OCI-LY7 (cell line): ENCODE results near the gene HSBP1. TPM values are rescaled to one million over a fixed set of nuclear protein-coding genes. Genes with fewer than 3 reads are reported as not detected.

Experiments used
- BruUV-seq: library from RNA; stranded (reverse); fragments of 400-500 nt; replicated peaks from 2 replicates; lab custom pipeline; 2021; lab: Mats Ljungman, UMichigan
- CTCF ChIA-PET: fragments of 300-600 bp; sonication (Branson Sonifier 250); formaldehyde crosslinking; loops from one replicate; lab custom pipeline; 2022; ENCODE audit warnings: antibody characterized with exemption; ENCODE audit not compliant: unreplicated experiment; lab: Charles Lee
- POLR2A ChIA-PET: fragments of 300-600 bp; sonication (Branson Sonifier 250); formaldehyde crosslinking; loops from one replicate; lab custom pipeline; 2022; ENCODE audit warnings: antibody characterized with exemption; lab: Charles Lee
- DNase-seq: peaks from one replicate; pipeline ENCODE4 v3.0.0-alpha.2; 2015; ENCODE audit warnings: low spot score
- H2AFZ ChIP-seq: fragments of 200-600 bp; sonication (generic), shearing (Covaris generic); 2 replicates; pipeline ENCODE4 v1.6.1; 2014; ENCODE audit warnings: mild to moderate bottlenecking, antibody characterized with exemption, low read length, moderate library complexity
- H3K27ac ChIP-seq: fragments of 200-600 bp; sonication (generic); 2 replicates; pipeline ENCODE4 v1.5.1; 2014; ENCODE audit warnings: mixed run types, low read depth, mild to moderate bottlenecking, moderate library complexity, low read length, inconsistent platforms; ENCODE audit not compliant: poor library complexity, severe bottlenecking
- H3K36me3 ChIP-seq: fragments of 200-600 bp; sonication (generic); 2 replicates; pipeline ENCODE4 v1.6.1; 2014; ENCODE audit warnings: mild to moderate bottlenecking, antibody characterized with exemption, low read length, moderate library complexity, mixed read lengths; ENCODE audit not compliant: insufficient read depth
- H3K4me1 ChIP-seq: fragments of 200-600 bp; sonication (generic); 2 replicates; pipeline ENCODE4 v1.5.1; 2014; ENCODE audit warnings: mild to moderate bottlenecking, low read length; ENCODE audit not compliant: insufficient read depth, poor library complexity, severe bottlenecking
- H3K4me2 ChIP-seq: fragments of 200-600 bp; sonication (generic); 2 replicates; pipeline ENCODE4 v1.6.1; 2014; ENCODE audit warnings: mild to moderate bottlenecking, low read length
- H3K4me3 ChIP-seq: fragments of 200-600 bp; sonication (generic); 2 replicates; pipeline ENCODE4 v1.5.1; 2014; ENCODE audit warnings: mild to moderate bottlenecking, low read depth, low read length; ENCODE audit not compliant: poor library complexity, severe bottlenecking
- H3K79me2 ChIP-seq: fragments of 200-600 bp; sonication (generic); 2 replicates; pipeline ENCODE4 v1.6.1; 2016; ENCODE audit warnings: low read depth, mild to moderate bottlenecking, low read length, moderate library complexity, mixed read lengths; ENCODE audit not compliant: insufficient read depth
- H3K9me2 ChIP-seq: fragments of 200-600 bp; sonication (generic); 2 replicates; pipeline ENCODE4 v1.6.1; 2016; ENCODE audit warnings: mild to moderate bottlenecking, low read length, mixed read lengths; ENCODE audit not compliant: insufficient read depth
- H3K9me3 ChIP-seq: fragments of 200-600 bp; sonication (generic); 2 replicates; pipeline ENCODE4 v1.6.1; 2014; ENCODE audit warnings: mild to moderate bottlenecking, mixed run types, low read length, mixed read lengths
- H4K20me1 ChIP-seq: fragments of 200-600 bp; sonication (generic); 2 replicates; pipeline ENCODE4 v1.6.1; 2014; ENCODE audit warnings: mild to moderate bottlenecking, antibody characterized with exemption, low read length, moderate library complexity, mixed read lengths; ENCODE audit not compliant: insufficient read depth
- CTCF ChIP-seq: fragments of 200-600 bp; sonication (generic); conservative IDR thresholded peaks from 2 replicates; pipeline ENCODE4 v1.5.1; 2014; ENCODE audit warnings: mild to moderate bottlenecking, antibody characterized with exemption, low read length, moderate library complexity, mixed read lengths
- EZH2phosphoT487 ChIP-seq: fragments of 200-600 bp; sonication (generic); IDR thresholded peaks from 2 replicates; pipeline ENCODE4 v1.6.1; 2018; ENCODE audit warnings: low read depth, borderline replicate concordance, mild to moderate bottlenecking, mixed run types, antibody characterized with exemption, low read length, moderate library complexity, mixed read lengths
- intact Hi-C: fragments of 100-400 bp; cut with micrococcal nuclease; formaldehyde crosslinking; loops from one replicate; pipeline ENCODE4 v1.10.0; 2022; ENCODE audit not compliant: unreplicated experiment
- total RNA-seq, 2 experiments: library from RNA; depleted of rRNA in 1 of 2; stranded (reverse); fragments of >200 nt in 1 of 2; shearing (Covaris generic) in 1 of 2; gene quantifications; 2 replicates each; pipeline ENCODE4 v1.2.3, GENCODE V29; 2014 to 2022

The HSBP1 gene
- total RNA-seq, 2 experiments from 2014 or later: 105 to 131 TPM

DNA sequence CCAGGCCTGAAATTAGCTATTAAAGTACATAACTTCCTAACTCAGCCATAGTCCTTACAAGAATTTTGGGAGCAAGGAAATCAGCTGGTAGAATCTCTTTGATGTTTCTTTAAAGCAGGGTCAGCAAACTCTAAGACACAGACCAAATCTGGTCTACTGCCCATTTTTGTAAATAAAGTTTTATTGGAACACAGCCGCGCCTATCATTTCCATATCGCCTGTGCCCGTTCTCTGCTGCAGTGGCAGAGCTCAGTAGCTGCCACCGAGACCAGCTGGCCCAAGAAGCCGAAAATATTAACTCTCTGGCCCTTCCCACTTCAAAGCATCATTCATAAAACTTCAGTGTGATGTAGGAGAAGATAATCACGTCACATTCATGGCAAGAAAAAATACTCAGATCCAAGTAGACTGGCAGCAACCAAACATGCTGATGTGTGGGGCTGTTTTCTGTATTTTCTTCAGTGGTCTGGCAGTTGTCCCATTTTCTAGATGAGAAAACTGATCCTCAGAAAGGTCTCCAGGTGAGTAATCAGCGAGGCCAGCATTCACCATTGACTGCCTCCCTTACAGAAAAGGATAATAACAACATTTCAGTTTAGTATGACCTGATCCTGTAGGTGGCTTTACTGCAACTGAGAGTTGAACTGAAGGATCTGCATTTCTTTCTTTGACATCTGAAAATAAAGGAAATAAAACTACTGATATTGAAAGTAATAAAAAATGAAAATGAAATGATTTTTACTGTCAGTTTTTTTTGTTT, 18.0 kb upstream of the HSBP1 start:
- H3K9me3 ChIP-seq: no peaks in the 10 kb centered on the region
- no peaks in the 10 kb centered on the region for H3K79me2 ChIP-seq
- BruUV-seq: no TSS peak
- no peak overlapping the region for H2AFZ ChIP-seq
- no peaks in the 10 kb centered on the region for H4K20me1 ChIP-seq
- intact Hi-C loops: no loop called here
- ChIA-PET CTCF (no interaction called here), POLR2A (interaction anchor here (0.6 to 0.7 kb wide), 2 partner anchors 11 to 66 kb away, joined by 3 to 6 read pairs; no protein-coding TSS in a partner anchor)
- H3K9me2 ChIP-seq: no peaks in the 10 kb centered on the region
- H3K36me3 ChIP-seq: no peaks in the 10 kb centered on the region
- H3K4me2 ChIP-seq: no peak overlapping the region
- H3K27ac ChIP-seq: no peak overlapping the region
- TF ChIP-seq EZH2phosphoT487: no peak
- no peak for TF ChIP-seq CTCF
- H3K4me1 ChIP-seq: no peaks in the 10 kb centered on the region
- no peak for DNase-seq
- no peak overlapping the region for H3K4me3 ChIP-seq

DNA sequence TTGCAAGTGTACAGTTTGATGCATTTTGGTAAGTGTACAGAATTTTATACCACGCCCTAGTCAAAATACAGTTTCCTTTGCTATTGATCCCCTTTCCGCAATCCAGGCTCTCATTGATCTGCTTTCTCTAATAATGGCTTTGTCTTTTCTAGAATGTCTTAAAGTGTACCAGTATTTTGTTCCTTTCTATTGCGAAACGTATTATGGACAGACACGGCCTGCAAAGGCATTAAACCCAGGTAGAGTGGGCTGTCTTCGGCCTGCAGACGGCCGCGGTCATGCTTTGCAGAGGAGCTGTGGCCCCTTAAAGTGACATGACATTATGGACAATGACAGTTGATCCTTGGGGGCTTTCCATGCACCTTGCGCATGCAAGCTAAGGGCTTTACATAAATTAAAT, 15.9 kb upstream of the HSBP1 start:
- no peaks in the 10 kb centered on the region for H3K9me2 ChIP-seq
- no peaks in the 10 kb centered on the region for H3K4me1 ChIP-seq
- H3K27ac ChIP-seq: no peak overlapping the region
- H3K36me3 ChIP-seq: no peaks in the 10 kb centered on the region
- no peak overlapping the region for H3K4me3 ChIP-seq
- DNase-seq: no peak
- H3K4me2 ChIP-seq: no peak overlapping the region
- H4K20me1 ChIP-seq: no peaks in the 10 kb centered on the region
- H3K79me2 ChIP-seq: no peaks in the 10 kb centered on the region
- POLR2A ChIA-PET: interaction anchor here (0.7 kb wide), 1 partner anchor 50 kb away, joined by 3 read pairs; no protein-coding TSS in a partner anchor
- no peak overlapping the region for H2AFZ ChIP-seq
- intact Hi-C loops: no loop called here
- TF ChIP-seq EZH2phosphoT487 (no peak), CTCF (no peak)
- CTCF ChIA-PET: no interaction called here
- no TSS peak for BruUV-seq
- H3K9me3 ChIP-seq: no peaks in the 10 kb centered on the region

GRCh38 chr16:83792391-83792790, 15.4 kb upstream of the HSBP1 start:
- H3K4me3 ChIP-seq: no peak overlapping the region
- POLR2A ChIA-PET: no interaction called here

More at GRCh38 chr16:83792391-83792790, 15.4 kb upstream of the HSBP1 start:
- H3K4me1 ChIP-seq: no peaks in the 10 kb centered on the region
- CTCF ChIA-PET: no interaction called here
- intact Hi-C loops: no loop called here
- no peaks in the 10 kb centered on the region for H3K9me2 ChIP-seq
- no peaks in the 10 kb centered on the region for H3K9me3 ChIP-seq
- H2AFZ ChIP-seq: no peak overlapping the region
- TF ChIP-seq CTCF (peak; percentile 40; the same call in 1 of the 2 replicates), EZH2phosphoT487 (no peak)
- BruUV-seq: no TSS peak
- H4K20me1 ChIP-seq: no peaks in the 10 kb centered on the region
- DNase-seq: no peak
- H3K27ac ChIP-seq: no peak overlapping the region
- H3K36me3 ChIP-seq: no peaks in the 10 kb centered on the region
- no peak overlapping the region for H3K4me2 ChIP-seq
- H3K79me2 ChIP-seq: no peaks in the 10 kb centered on the region
